Measurements from ENCODE around the gene GOLGA6C. TPM values are rescaled to one million over a fixed set of nuclear protein-coding genes. Genes with fewer than 3 reads are reported as not detected.
"Not testable (repeated sequence)": the region's sequence is repeated elsewhere in the genome, so short reads cannot be mapped to it uniquely, and the experiment has no call there.

GOLGA6C gene
- total RNA-seq, 1 donor: not detected

DNA sequence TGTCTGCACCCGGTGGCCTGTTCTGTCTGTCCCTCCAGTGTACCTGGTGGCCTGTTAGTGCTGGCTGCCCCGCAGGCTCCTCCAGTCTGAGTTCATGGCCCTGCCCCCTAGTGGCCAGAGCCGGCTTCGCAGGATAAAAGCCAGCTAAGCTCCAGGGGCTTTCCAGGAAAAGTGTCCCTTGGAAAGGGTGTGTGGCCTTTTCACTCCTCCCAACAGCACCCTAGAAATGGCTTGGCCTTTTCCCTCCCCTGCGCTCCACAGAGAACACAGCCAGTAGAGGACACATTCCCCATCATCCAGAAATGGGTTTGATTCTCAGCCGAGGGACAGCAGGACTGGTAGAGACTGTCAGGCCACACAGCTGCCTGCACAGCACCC, 41.2 kb downstream of the GOLGA6C start:
- H3K27ac ChIP-seq (ENCODE audit: low read depth, low read length); H3K9me3 ChIP-seq (ENCODE audit: low read depth, low read length); H3K4me2 ChIP-seq (ENCODE audit: insufficient read depth, low read length); H3K4me3 ChIP-seq (ENCODE audit: insufficient read depth, low read length); H3K79me2 ChIP-seq (ENCODE audit: insufficient read depth, low read length); DNase-seq (ENCODE audit: insufficient read length, low spot score, missing footprints); H3K27me3 ChIP-seq (ENCODE audit: insufficient read depth, low read length); H3K4me1 ChIP-seq (ENCODE audit: insufficient read depth, low read length); H2AFZ ChIP-seq (ENCODE audit: low read length); H4K20me1 ChIP-seq (ENCODE audit: insufficient read depth, low read length); H3K36me3 ChIP-seq (ENCODE audit: insufficient read depth, low read length): not testable (repeated sequence)
- TF ChIP-seq, protein P1, sequence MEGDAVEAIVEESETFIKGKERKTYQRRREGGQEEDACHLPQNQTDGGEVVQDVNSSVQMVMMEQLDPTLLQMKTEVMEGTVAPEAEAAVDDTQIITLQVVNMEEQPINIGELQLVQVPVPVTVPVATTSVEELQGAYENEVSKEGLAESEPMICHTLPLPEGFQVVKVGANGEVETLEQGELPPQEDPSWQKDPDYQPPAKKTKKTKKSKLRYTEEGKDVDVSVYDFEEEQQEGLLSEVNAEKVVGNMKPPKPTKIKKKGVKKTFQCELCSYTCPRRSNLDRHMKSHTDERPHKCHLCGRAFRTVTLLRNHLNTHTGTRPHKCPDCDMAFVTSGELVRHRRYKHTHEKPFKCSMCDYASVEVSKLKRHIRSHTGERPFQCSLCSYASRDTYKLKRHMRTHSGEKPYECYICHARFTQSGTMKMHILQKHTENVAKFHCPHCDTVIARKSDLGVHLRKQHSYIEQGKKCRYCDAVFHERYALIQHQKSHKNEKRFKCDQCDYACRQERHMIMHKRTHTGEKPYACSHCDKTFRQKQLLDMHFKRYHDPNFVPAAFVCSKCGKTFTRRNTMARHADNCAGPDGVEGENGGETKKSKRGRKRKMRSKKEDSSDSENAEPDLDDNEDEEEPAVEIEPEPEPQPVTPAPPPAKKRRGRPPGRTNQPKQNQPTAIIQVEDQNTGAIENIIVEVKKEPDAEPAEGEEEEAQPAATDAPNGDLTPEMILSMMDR (IDR thresholded peaks at IDR 0.05; ENCODE audit: extremely low read depth, low read depth, low read length): peak; percentile 36

DNA sequence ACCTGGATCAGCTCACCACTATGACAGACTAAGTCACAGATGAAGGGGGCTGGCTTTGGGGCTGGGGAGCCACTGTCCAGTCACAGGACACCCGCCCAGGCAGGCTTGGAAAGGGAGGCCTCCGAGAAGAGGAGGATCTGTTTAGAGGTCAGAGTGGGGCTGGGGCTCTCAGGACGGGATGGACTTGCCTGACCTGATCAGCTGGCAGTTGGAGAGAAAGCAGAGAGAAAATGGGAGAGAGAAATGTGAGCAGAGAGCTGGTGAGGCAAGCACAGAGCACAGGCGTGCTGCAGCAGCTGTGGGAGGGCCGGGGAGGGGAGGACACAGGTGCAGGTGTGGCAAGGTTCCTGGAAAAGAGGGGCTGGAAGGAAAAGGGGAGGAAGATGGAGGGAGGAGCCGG, 41.9 kb downstream of the GOLGA6C start:
- H3K4me3 ChIP-seq (ENCODE audit: insufficient read depth, low read length); H3K4me1 ChIP-seq (ENCODE audit: insufficient read depth, low read length); H3K4me2 ChIP-seq (ENCODE audit: insufficient read depth, low read length); H3K79me2 ChIP-seq (ENCODE audit: insufficient read depth, low read length); H3K9me3 ChIP-seq (ENCODE audit: low read depth, low read length); H2AFZ ChIP-seq (ENCODE audit: low read length); H3K27ac ChIP-seq (ENCODE audit: low read depth, low read length); H4K20me1 ChIP-seq (ENCODE audit: insufficient read depth, low read length); H3K36me3 ChIP-seq (ENCODE audit: insufficient read depth, low read length); DNase-seq (ENCODE audit: insufficient read length, low spot score, missing footprints): not testable (repeated sequence)
- peaks cover 13% of the 10 kb centered on the region for H3K27me3 ChIP-seq (ENCODE audit: insufficient read depth, low read length)

DNA sequence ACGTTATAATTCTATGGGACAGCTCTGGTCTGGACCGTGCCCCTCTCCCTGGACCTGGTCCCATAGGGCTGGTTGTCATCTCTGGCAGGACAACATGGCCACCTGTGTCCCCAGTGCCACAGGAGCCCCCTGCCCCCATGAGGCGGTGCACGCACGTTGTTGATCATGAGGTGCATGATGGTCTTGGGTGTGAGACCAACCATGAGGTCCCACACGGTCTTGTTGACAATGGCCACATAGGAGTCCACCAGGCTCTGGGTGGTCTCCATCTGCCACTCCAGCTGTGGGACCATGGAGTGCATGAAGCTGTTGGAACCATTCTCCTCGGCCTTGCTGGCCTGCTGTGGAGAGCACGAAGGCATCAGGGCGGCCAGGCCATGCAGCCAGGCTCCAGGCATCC, 44.2 kb downstream of the GOLGA6C start:
- H3K79me2 ChIP-seq (ENCODE audit: insufficient read depth, low read length): no peaks in the 10 kb centered on the region
- no peak for DNase-seq (ENCODE audit: insufficient read length, low spot score, missing footprints)
- no peak overlapping the region for H2AFZ ChIP-seq (ENCODE audit: low read length)
- peaks cover 28% of the 10 kb centered on the region for H3K27me3 ChIP-seq (ENCODE audit: insufficient read depth, low read length)
- H3K27ac ChIP-seq (ENCODE audit: low read depth, low read length): no peak overlapping the region
- TF ChIP-seq, protein P1 (IDR thresholded peaks at IDR 0.05; ENCODE audit: extremely low read depth, low read depth, low read length): no peak
- H3K4me3 ChIP-seq (ENCODE audit: insufficient read depth, low read length): no peak overlapping the region
- no peaks in the 10 kb centered on the region for H3K9me3 ChIP-seq (ENCODE audit: low read depth, low read length)
- no peaks in the 10 kb centered on the region for H3K4me1 ChIP-seq (ENCODE audit: insufficient read depth, low read length)
- no peak overlapping the region for H3K4me2 ChIP-seq (ENCODE audit: insufficient read depth, low read length)
- no peaks in the 10 kb centered on the region for H4K20me1 ChIP-seq (ENCODE audit: insufficient read depth, low read length)
- H3K36me3 ChIP-seq (ENCODE audit: insufficient read depth, low read length): no peaks in the 10 kb centered on the region

DNA sequence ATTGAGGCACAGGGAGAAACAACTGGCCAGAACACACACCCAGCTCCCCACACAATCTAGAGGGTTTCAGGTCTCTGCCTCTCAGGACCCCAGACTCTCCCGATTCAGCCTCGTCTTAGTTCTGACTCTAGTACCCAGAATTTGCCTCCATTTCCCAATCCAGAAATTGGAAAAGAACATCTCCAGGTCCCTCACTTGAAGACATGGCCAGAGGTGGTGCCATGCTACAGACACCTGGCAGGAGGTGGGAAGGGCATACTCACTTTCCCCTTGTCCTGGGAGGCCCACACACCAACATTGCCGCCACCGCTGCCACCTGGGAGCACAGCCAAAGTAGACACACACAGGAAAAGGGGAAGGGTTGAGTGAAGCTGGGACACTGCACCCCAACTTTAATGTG, 44.6 kb downstream of the GOLGA6C start:
- H3K9me3 ChIP-seq (ENCODE audit: low read depth, low read length); H4K20me1 ChIP-seq (ENCODE audit: insufficient read depth, low read length); H3K4me3 ChIP-seq (ENCODE audit: insufficient read depth, low read length); DNase-seq (ENCODE audit: insufficient read length, low spot score, missing footprints); H3K4me1 ChIP-seq (ENCODE audit: insufficient read depth, low read length); H3K27ac ChIP-seq (ENCODE audit: low read depth, low read length); H3K79me2 ChIP-seq (ENCODE audit: insufficient read depth, low read length); H3K4me2 ChIP-seq (ENCODE audit: insufficient read depth, low read length); H2AFZ ChIP-seq (ENCODE audit: low read length); H3K36me3 ChIP-seq (ENCODE audit: insufficient read depth, low read length): not testable (repeated sequence)
- peaks cover 31% of the 10 kb centered on the region for H3K27me3 ChIP-seq (ENCODE audit: insufficient read depth, low read length)

DNA sequence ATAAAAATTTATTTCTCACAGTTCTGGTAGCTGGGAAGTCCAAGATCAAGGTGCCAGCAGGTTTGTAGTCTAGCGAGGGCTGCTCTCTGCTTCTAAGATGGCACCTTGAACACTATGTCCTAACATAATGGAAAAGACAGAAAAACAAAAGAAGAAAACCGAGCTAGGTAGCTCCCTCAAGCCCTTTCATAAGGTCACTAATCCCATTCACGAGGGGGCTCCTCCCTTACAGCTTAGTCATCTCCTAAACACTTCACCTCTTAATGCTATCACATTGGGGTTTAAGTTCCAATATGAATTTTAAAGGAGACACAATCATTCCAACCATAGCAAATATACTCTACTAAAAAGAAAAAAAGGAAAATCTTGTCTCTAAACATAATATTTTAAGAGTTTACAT, 48.1 kb downstream of the GOLGA6C start:
- Histone ChIP-seq H3K4me2 (ENCODE audit: insufficient read depth, low read length) (no peak overlapping the region), H4K20me1 (ENCODE audit: insufficient read depth, low read length) (no peaks in the 10 kb centered on the region), H3K79me2 (ENCODE audit: insufficient read depth, low read length) (no peaks in the 10 kb centered on the region), H3K27me3 (ENCODE audit: insufficient read depth, low read length) (peaks cover 51% of the 10 kb centered on the region), H3K9me3 (ENCODE audit: low read depth, low read length) (no peaks in the 10 kb centered on the region), H3K4me1 (ENCODE audit: insufficient read depth, low read length) (no peaks in the 10 kb centered on the region), H3K36me3 (ENCODE audit: insufficient read depth, low read length) (no peaks in the 10 kb centered on the region), H2AFZ (ENCODE audit: low read length) (no peak overlapping the region), H3K4me3 (ENCODE audit: insufficient read depth, low read length) (no peak overlapping the region), H3K27ac (ENCODE audit: low read depth, low read length) (no peak overlapping the region)
- DNase-seq (ENCODE audit: insufficient read length, low spot score, missing footprints): no peak
- TF ChIP-seq, protein P1 (IDR thresholded peaks at IDR 0.05; ENCODE audit: extremely low read depth, low read depth, low read length): no peak

All from osteoblast (primary cell).